H1 (cell line): ENCODE data around the gene FRRS1. TPM values are rescaled to one million over a fixed set of nuclear protein-coding genes. Genes with fewer than 3 reads are reported as not detected.

ENCODE experiments used
- CTCF ChIA-PET: fragments of 300-600 bp; sonication (Branson Sonifier 250); formaldehyde crosslinking; loops from one replicate; lab custom pipeline; 2021; ENCODE audit not compliant: partially characterized antibody; lab: Charles Lee
- POLR2A ChIA-PET: fragments of 300-600 bp; sonication (Branson Sonifier 250); formaldehyde crosslinking; loops from one replicate; lab custom pipeline; 2021; ENCODE audit warnings: inconsistent platforms; ENCODE audit not compliant: partially characterized antibody; lab: Charles Lee
- DNase-seq, 2 experiments: peaks; one replicate each; pipeline versions ENCODE4 v3.0.0 to v3.0.0-alpha.2; 2010 to 2022; ENCODE audit warnings: low spot score in 2 of 2, low read depth in 1 of 2, mixed read lengths in 1 of 2
- FAIRE-seq: peaks from 2 replicates; lab custom pipeline; 2011; peaks lifted over from hg19 to GRCh38; lab: Jason Lieb, UNC
- H2AFZ ChIP-seq: 2 replicates; pipeline ENCODE4 v1.8.1; 2012; ENCODE audit warnings: low read length, inconsistent platforms
- H2AK5ac ChIP-seq: 2 replicates; pipeline ENCODE4 v1.6.1; 2013; ENCODE audit warnings: low read depth, low read length
- H2BK120ac ChIP-seq: replicated peaks from 2 replicates; pipeline ENCODE3; 2013; ENCODE audit warnings: low read depth, low read length, inconsistent platforms
- H2BK12ac ChIP-seq: 2 replicates; pipeline ENCODE4 v1.6.1; 2013; ENCODE audit warnings: low read depth, low read length
- H2BK15ac ChIP-seq: 2 replicates; pipeline ENCODE4 v1.6.1; 2013; ENCODE audit warnings: low read length
- H2BK20ac ChIP-seq: 2 replicates; pipeline ENCODE4 v1.6.1; 2013; ENCODE audit warnings: low read length
- H2BK5ac ChIP-seq: 2 replicates; pipeline ENCODE4 v1.6.1; 2013; ENCODE audit warnings: low read depth, low read length
- H3K14ac ChIP-seq: 2 replicates; pipeline ENCODE4 v1.6.1; 2013; ENCODE audit warnings: inconsistent platforms; ENCODE audit not compliant: insufficient read length
- H3K18ac ChIP-seq: 2 replicates; pipeline ENCODE4 v1.6.1; 2013; ENCODE audit warnings: low read length; ENCODE audit errors: extremely low read depth
- H3K23ac ChIP-seq: 2 replicates; pipeline ENCODE4 v1.6.1; 2013; ENCODE audit warnings: inconsistent platforms; ENCODE audit not compliant: insufficient read length
- H3K23me2 ChIP-seq: 2 replicates; pipeline ENCODE4 v1.6.1; 2013; ENCODE audit warnings: low read depth, low read length
- H3K27ac ChIP-seq: 2 replicates; pipeline ENCODE4 v1.6.1; 2011; ENCODE audit warnings: low read depth, low read length, inconsistent platforms
- H3K27me3 ChIP-seq, 4 experiments: replicated peaks in 1 of 4; 1 replicate in 1 of 4; 2 replicates in 3 of 4; pipeline versions ENCODE4 v1.6.1 to v1.8.1; 2011 to 2013; ENCODE audit warnings: low read length in 3 of 4, mild to moderate bottlenecking in 3 of 4, inconsistent platforms in 2 of 4, mixed read lengths in 2 of 4, moderate library complexity in 1 of 4; ENCODE audit not compliant: control insufficient read depth in 3 of 4, insufficient read depth in 3 of 4; ENCODE audit errors: extremely low read depth in 1 of 4
- H3K36me3 ChIP-seq, 4 experiments: 2 replicates each; pipeline versions ENCODE4 v1.6.1 to v1.8.1; 2011 to 2013; ENCODE audit warnings: mild to moderate bottlenecking in 4 of 4, low read length in 3 of 4, moderate library complexity in 2 of 4, control low read depth in 1 of 4, inconsistent platforms in 1 of 4; ENCODE audit not compliant: insufficient read depth in 4 of 4, control insufficient read depth in 2 of 4
- H3K4ac ChIP-seq: replicated peaks from 2 replicates; pipeline ENCODE3; 2013; ENCODE audit warnings: low read length, low read depth, mixed read lengths, inconsistent platforms; ENCODE audit not compliant: insufficient read length
- H3K4me1 ChIP-seq, 4 experiments: replicated peaks in 1 of 4; 1 replicate in 1 of 4; 2 replicates in 3 of 4; pipeline versions ENCODE4 v1.6.1 to v1.8.1; 2011 to 2013; ENCODE audit warnings: low read length in 3 of 4, inconsistent platforms in 2 of 4, mixed read lengths in 1 of 4; ENCODE audit not compliant: insufficient read depth in 4 of 4, control insufficient read depth in 3 of 4
- H3K4me2 ChIP-seq, 2 experiments: 2 replicates each; pipeline versions ENCODE4 v1.6.1 to v1.8.1; 2011 to 2013; ENCODE audit warnings: low read depth in 2 of 2, low read length in 2 of 2, control low read depth in 1 of 2, inconsistent platforms in 1 of 2, mild to moderate bottlenecking in 1 of 2; ENCODE audit not compliant: insufficient read depth in 1 of 2
- H3K4me3 ChIP-seq, 4 experiments: fragments of 200-600, 300-600 bp in 1 of 4; sonication (generic), shearing (Covaris generic), sonication (Bioruptor Twin) in 1 of 4; 2 replicates each; pipeline versions ENCODE4 v1.5.1 to v1.8.1; 2011 to 2016; ENCODE audit warnings: low read length in 4 of 4, low read depth in 3 of 4, control low read depth in 2 of 4, inconsistent platforms in 2 of 4, mild to moderate bottlenecking in 2 of 4, mixed read lengths in 1 of 4, moderate library complexity in 1 of 4; ENCODE audit not compliant: insufficient read depth in 2 of 4; ENCODE audit errors: extremely low read depth in 1 of 4
- H3K56ac ChIP-seq: replicated peaks from 2 replicates; pipeline ENCODE3; 2013; ENCODE audit warnings: low read depth, mild to moderate bottlenecking, mixed read lengths, low read length, inconsistent platforms; ENCODE audit not compliant: insufficient read length
- H3K79me1 ChIP-seq: 2 replicates; pipeline ENCODE4 v1.6.1; 2013; ENCODE audit warnings: low read depth, low read length, control low read depth
- H3K79me2 ChIP-seq, 2 experiments: 2 replicates each; pipeline versions ENCODE4 v1.6.1 to v1.8.1; 2012 to 2013; ENCODE audit warnings: low read length in 2 of 2, mild to moderate bottlenecking in 2 of 2, inconsistent platforms in 1 of 2; ENCODE audit not compliant: insufficient read depth in 2 of 2, control insufficient read depth in 1 of 2
- H3K9ac ChIP-seq, 4 experiments: replicated peaks in 1 of 4; 1 replicate in 1 of 4; 2 replicates in 3 of 4; pipeline versions ENCODE4 v1.6.1 to v1.8.1; 2011 to 2013; ENCODE audit warnings: low read depth in 3 of 4, low read length in 3 of 4, control low read depth in 2 of 4, mild to moderate bottlenecking in 2 of 4, moderate library complexity in 2 of 4, inconsistent platforms in 1 of 4; ENCODE audit errors: extremely low read depth in 1 of 4
- H3K9me3 ChIP-seq, 2 experiments: 2 replicates each; pipeline versions ENCODE4 v1.6.1 to v1.8.1; 2012 to 2013; ENCODE audit warnings: mild to moderate bottlenecking in 2 of 2, moderate library complexity in 2 of 2, control low read depth in 1 of 2, inconsistent platforms in 1 of 2, low read depth in 1 of 2, low read length in 1 of 2, mixed read lengths in 1 of 2; ENCODE audit not compliant: insufficient read depth in 2 of 2
- H4K20me1 ChIP-seq, 2 experiments: replicated peaks in 1 of 2; 2 replicates each; pipeline versions ENCODE3 to v1.8.1; 2011 to 2013; ENCODE audit warnings: inconsistent platforms in 2 of 2, low read length in 2 of 2, mild to moderate bottlenecking in 1 of 2; ENCODE audit not compliant: insufficient read depth in 2 of 2, control insufficient read depth in 1 of 2
- H4K5ac ChIP-seq: 2 replicates; pipeline ENCODE4 v1.6.1; 2013; ENCODE audit warnings: low read length, low read depth, mixed read lengths, inconsistent platforms; ENCODE audit not compliant: insufficient read length
- H4K8ac ChIP-seq: 2 replicates; pipeline ENCODE4 v1.8.0; 2013; ENCODE audit warnings: mild to moderate bottlenecking, moderate library complexity, low read length, inconsistent platforms; ENCODE audit not compliant: insufficient read depth; ENCODE audit errors: extremely low read depth
- H4K91ac ChIP-seq: replicated peaks from 2 replicates; pipeline ENCODE3; 2013; ENCODE audit warnings: low read length, mixed read lengths, inconsistent platforms; ENCODE audit not compliant: insufficient read length
- BRCA1 ChIP-seq: IDR thresholded peaks from 2 replicates; pipeline ENCODE4 v1.6.1; 2012; ENCODE audit warnings: low read depth, low read length, improper control_type of control experiment
- EZH2 ChIP-seq: fragments of 200-600 bp; sonication (generic); IDR thresholded peaks from 2 replicates; pipeline ENCODE4 v1.7.1; 2012; ENCODE audit warnings: low read depth, mild to moderate bottlenecking, moderate library complexity, low read length, inconsistent platforms; ENCODE audit not compliant: severe bottlenecking
- RXRA ChIP-seq: IDR thresholded peaks from 2 replicates; pipeline ENCODE4 v1.6.1; 2011; ENCODE audit warnings: low read depth, mild to moderate bottlenecking, low read length, moderate library complexity; ENCODE audit not compliant: insufficient read depth
- SIN3A ChIP-seq, 2 experiments: IDR thresholded peaks in 1 of 2; conservative IDR thresholded peaks in 1 of 2; 2 replicates each; pipeline ENCODE4 v1.6.1; 2011 to 2012; ENCODE audit warnings: low read length in 2 of 2, improper control_type of control experiment in 1 of 2, low read depth in 1 of 2, mild to moderate bottlenecking in 1 of 2
- TCF12 ChIP-seq: IDR thresholded peaks from 2 replicates; pipeline ENCODE4 v1.6.1; 2011; ENCODE audit warnings: low read depth, mild to moderate bottlenecking, low read length
- WGBS, 2 experiments: shearing (Covaris generic) in 1 of 2; methylation state at CpG; one replicate each; pipeline versions ENCODE4 v1.1.6 to v1.1.7; 2013 to 2015; ENCODE audit warnings: low lambda C conversion rate in 2 of 2, mixed read lengths in 2 of 2, inconsistent platforms in 1 of 2, low coverage in 1 of 2, missing lambda C conversion rate in 1 of 2; ENCODE audit not compliant: insufficient replicate concordance in 2 of 2, insufficient coverage in 1 of 2, insufficient read length in 1 of 2; ENCODE audit errors: extremely low coverage in 1 of 2, missing lambda C conversion rate in 1 of 2; 5-methylcytosine and 5-hydroxymethylcytosine counted together
- polyA plus RNA-seq, 7 experiments: library from polyadenylated mRNA; depleted of rRNA in 3 of 7; stranded (reverse) in 5 of 7; unstranded in 2 of 7; fragments of >200 nt in 5 of 7; fragments of 200-250 nt in 2 of 7; gene quantifications; 1 replicate in 5 of 7; 2 replicates in 1 of 7; 4 replicates in 1 of 7; pipeline versions ENCODE4 v1.2.1 to v1.2.3, GENCODE V29; 2011 to 2013; ENCODE audit warnings: missing spikeins in 2 of 7, mixed read lengths in 2 of 7
- total RNA-seq: library from RNA; stranded (reverse); fragmentation: NEBNext Ultra II Directional; extraction: Animal tissue kit (Norgen Biotek cat#: 25700); gene quantifications from 2 replicates; pipeline ENCODE4 v1.2.1, GENCODE V29; 2021

The FRRS1 gene
- total and polyA plus RNA-seq, 2 of the 8 experiments (the other 6 are each of a cell fraction or from before 2014, with no cell fraction given): 3.5 to 6.5 TPM

- POLR2A ChIA-PET: no interaction called here
- Histone ChIP-seq H3K9ac (no peak overlapping the region), H3K18ac (no peak overlapping the region), H3K23me2 (no peaks in the 10 kb centered on the region), H4K20me1 (no peaks in the 10 kb centered on the region), H3K36me3 (no peaks in the 10 kb centered on the region), H3K4me3 (no peak overlapping the region), H4K91ac (no peak overlapping the region), H3K4me2 (no peak overlapping the region), H3K14ac (no peak overlapping the region), H3K9me3 (no peaks in the 10 kb centered on the region), H3K27ac (no peak overlapping the region), H2BK120ac (no peak overlapping the region), H2BK5ac (no peak overlapping the region), H3K79me1 (no peaks in the 10 kb centered on the region), H2BK15ac (no peak overlapping the region), H3K23ac (no peak overlapping the region), H2BK20ac (no peak overlapping the region), H3K4ac (no peak overlapping the region), H3K4me1 (peaks cover 0 to 9% (median 6%) of the 10 kb centered on the region in 4 experiments; a peak in 5 of 7 replicates), H3K27me3 (no peaks in the 10 kb centered on the region), H4K5ac (no peak overlapping the region), H3K79me2 (no peaks in the 10 kb centered on the region), H3K56ac (no peak overlapping the region), H4K8ac (no peak overlapping the region), H2BK12ac (no peak overlapping the region), H2AK5ac (no peak overlapping the region), H2AFZ (no peak overlapping the region)
- DNase-seq (no peak), FAIRE-seq (no peak)
- TF ChIP-seq SIN3A (conservative IDR thresholded peaks at IDR 0.05 in 1 of 2, IDR thresholded peaks at IDR 0.05 in 1 of 2; ENCODE audit: low read depth in 1 of 2, low read length in 2 of 2): no peak
- TF ChIP-seq RXRA: no peak
- no peak for TF ChIP-seq TCF12
- TF ChIP-seq BRCA1: no peak
- no peak for TF ChIP-seq EZH2
- 94% methylated on average over 3 of the region's 3 CpGs; no CpG with 5 or more reads in 1 of the 2 experiments for WGBS, 2 experiments
- CTCF ChIA-PET: no interaction called here
Measured at GRCh38 chr1:99723251-99723650, 43.2 kb downstream of the FRRS1 start.
